Ammon's horn (tissue), 1 donor: ENCODE results near the gene TBC1D5.

Experiments
- DNase-seq: peaks from one replicate; pipeline ENCODE4 v3.0.0-alpha.2; 2016; ENCODE audit warnings: low spot score

Gene TBC1D5

GRCh38 chr3:17231537-17232261, 510.7 kb downstream of the TBC1D5 start:
- DNase-seq: no peak

DNA sequence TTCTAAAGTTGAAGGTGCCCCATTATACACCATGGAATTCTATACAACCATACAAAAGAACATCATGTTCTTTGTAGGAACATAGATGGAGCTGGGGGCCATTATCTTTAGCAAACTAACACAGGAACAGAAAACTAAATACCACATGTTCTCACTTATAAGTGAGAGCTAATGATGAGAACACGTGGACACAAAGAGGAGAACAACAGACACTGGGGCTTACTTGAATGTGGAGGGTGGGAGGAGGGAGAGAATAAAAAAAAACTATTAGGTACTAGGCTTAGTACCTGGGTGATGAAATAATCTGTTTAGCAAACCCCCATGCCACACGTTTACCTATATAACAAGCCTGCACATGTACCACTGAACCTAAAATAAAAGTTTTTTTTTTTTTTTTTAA, 515.0 kb downstream of the TBC1D5 start:
- DNase-seq: no peak

DNA sequence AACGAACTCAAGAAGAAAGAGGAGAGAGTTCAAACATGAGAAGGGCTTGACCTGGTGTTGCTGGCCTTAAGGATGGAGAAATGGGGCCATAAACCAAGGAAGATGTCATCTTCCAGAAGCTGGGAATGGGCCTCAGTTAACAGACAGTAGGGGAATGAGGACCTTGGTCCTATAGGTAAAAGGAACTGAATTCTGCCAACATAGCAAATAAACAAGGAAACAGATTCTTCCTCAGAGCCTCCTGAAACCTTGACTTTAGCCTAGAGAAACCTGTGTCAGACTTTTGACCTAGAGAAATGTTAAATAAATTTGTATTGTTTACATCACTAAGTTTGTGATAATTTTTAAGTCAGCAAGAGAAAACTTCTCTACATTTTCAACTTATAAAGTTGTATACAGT, 520.9 kb downstream of the TBC1D5 start:
- no peak for DNase-seq

DNA sequence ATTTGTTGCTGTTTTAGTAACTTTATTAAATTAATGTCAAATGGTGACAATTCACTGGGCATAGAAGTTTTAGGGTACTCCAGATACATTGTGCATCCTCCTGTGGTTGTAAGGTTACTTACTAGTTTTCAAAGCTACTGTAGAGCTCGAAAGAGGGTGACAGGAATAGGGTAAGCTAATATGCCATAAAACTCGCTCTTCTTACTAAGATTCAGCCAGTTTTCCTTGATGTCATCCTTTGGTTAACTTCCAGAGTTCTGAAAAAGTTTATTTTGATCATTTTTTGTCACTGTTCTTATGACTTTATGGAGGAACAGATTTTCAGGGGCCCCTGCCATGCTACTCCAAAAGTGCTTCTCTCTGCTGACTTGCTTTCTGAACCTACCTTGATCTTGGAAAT, 522.8 kb downstream of the TBC1D5 start:
- no peak for DNase-seq

GRCh38 chr3:17218587-17218986, 523.8 kb downstream of the TBC1D5 start:
- no peak for DNase-seq

- no peak for DNase-seq
Measured at GRCh38 chr3:17217588-17217987, 524.8 kb downstream of the TBC1D5 start.

- DNase-seq: no peak
Measured at GRCh38 chr3:17213102-17213501, 529.3 kb downstream of the TBC1D5 start.

DNA sequence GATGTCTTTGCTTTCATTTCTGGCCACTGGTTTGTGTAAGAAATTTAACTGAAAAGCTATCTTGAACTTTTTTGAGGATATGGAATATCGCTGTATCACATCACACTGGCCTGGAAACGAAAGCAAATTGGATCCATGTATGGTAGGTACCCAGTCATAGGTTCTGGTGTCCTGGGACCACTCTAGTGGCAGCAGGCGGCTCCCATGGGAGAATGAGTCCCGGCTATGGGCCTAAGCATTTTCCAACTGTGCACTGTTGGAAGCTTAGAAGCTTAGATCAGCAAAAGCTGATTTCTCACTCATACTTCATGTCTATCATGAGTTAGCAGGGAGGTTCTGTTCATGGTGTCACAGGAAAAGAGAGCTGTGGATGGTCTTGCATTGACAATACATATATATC, 534.5 kb downstream of the TBC1D5 start:
- no peak for DNase-seq

- no peak for DNase-seq
Measured at GRCh38 chr3:17207019-17207418, 535.4 kb downstream of the TBC1D5 start.

DNA sequence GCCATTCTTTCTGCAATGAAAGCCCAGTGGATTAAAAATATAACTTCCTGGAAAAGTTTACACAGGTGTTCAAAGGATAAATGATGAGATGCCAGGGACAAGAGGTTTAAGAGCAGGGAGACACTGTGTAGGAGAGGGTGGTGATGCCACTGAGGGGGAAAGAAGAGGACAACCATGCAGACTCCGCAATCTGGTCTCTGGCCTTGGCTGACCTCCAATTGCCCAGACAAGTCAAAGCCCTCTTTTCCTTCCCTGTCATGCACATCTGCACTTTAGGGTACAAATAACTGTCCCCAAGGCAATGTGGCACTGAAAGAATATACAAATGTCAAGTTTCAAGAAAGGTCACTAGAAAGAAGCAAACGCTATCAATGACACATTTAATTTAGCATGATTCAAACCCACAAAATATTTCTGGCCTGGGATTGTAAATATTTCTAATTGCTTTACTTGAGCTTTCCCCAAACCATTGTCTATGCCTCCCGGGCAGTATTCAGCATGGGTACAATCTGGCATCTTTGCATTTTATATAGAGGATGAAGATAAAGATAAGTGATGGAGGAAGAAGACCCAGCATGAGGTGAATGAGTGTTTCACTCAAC, 538.3 kb downstream of the TBC1D5 start:
- DNase-seq: peak; percentile 34

DNA sequence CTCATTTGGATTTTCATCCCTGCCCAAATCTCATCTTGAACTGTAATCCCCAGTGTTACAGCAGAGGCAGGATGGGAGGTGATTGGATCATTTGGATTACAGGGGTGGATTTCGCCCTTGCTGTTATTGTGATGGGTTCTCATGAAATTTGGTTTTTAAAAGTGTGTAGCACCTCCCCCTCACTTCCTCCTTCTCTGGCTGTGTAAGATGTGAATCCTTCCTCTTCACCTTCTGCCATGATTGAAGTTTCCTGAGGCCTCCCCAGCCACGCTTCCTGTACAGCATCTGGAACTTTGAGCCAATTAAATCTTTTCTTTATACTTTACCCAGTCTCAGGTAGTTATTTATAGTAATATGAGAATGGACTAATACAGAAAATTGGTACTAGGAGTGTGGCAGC, 540.9 kb downstream of the TBC1D5 start:
- no peak for DNase-seq

DNA sequence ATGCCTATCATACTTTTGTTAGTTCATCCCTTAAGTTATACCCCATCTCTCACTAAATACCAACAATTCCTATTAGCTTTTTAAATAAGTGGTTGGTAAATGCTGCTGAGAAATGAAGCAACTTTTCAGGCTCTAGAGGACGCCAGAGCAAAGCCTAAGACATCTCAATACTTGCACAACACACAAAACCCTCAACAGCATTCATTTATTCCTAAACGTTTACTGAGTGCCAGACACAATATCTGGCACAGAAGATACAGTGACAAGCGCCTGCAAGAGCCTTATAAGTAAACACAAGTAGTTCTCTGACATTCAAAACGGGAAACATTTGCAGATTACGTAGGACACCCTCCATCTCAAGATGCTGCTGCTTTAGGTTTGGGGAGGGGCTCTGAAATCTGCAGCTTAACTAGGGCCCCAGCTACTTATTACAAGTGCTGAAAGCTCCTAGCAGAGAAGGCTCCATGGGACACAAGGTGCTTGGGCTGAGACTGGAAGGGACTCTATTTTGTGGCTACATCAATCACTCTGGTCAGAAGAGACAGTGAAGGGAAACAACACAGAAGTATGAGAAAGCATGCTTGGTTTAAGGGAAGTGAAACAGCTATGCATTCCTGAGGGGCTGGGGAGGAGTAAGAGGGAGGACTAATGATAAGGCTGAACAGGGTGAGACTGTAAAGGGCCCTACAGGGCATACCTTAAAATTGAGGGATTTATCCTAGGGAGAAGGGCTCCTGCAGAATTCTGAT, 546.4 kb downstream of the TBC1D5 start:
- DNase-seq: peak; percentile 73

- peak; percentile 88 for DNase-seq
Measured at GRCh38 chr3:17195192-17195611, 547.2 kb downstream of the TBC1D5 start.

DNA sequence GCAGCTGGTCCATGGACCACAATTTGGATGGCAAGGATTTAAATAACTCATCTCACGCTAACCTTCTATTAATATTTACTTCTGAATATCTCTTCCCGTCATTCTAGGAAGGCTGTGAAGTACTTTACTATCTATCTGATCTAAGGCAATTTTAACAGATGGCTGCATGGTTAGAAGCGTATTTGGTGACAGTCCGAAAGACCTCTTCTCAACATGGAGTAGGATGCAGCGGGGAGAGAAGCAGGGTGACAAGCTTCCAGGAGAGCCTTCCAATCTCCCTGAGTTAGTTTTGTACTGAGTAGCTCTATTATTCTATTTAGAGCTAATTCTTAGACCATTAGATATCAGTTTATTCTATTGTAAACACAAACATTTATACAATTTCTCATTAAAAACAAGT, 548.3 kb downstream of the TBC1D5 start:
- no peak for DNase-seq

DNA sequence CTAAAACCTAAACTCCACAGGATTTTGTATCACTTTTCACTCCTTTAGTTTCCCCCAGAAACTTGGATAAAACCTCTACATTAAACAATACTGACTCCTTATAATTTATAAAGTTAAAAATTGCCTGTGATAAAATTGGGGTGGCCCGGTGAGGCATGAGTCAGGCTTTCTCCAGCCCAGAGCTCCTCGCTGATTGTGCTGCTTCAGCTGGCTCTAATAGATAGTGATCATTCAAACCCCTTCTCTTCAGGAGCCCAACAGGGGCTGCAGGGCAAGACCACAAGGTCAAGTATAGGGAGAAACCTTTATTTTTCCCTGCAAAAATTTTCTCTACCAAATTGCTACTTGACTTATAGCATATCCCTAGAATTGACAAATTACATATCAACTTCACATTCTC, 549.4 kb downstream of the TBC1D5 start:
- DNase-seq: no peak

GRCh38 chr3:17190353-17191078, 551.9 kb downstream of the TBC1D5 start:
- peak; percentile 63 for DNase-seq

DNA sequence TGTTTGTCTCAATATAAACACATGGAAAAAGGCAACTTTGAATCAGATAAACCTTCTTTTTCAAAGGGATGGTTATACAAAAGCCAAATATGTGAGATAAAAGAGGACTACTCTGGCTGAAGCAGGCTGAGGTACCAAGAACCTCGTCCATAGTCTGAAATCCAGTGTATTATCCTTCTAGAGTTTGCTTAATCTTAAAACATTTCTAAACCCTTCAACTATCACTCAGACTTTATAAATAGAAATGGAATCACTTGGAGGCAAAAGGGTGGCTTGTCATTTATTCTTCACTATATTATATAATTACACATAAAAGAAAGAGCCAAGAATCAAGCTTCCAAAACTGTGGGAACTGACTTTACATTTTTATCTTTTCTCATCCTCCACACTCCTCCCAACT, 554.1 kb downstream of the TBC1D5 start:
- no peak for DNase-seq

DNA sequence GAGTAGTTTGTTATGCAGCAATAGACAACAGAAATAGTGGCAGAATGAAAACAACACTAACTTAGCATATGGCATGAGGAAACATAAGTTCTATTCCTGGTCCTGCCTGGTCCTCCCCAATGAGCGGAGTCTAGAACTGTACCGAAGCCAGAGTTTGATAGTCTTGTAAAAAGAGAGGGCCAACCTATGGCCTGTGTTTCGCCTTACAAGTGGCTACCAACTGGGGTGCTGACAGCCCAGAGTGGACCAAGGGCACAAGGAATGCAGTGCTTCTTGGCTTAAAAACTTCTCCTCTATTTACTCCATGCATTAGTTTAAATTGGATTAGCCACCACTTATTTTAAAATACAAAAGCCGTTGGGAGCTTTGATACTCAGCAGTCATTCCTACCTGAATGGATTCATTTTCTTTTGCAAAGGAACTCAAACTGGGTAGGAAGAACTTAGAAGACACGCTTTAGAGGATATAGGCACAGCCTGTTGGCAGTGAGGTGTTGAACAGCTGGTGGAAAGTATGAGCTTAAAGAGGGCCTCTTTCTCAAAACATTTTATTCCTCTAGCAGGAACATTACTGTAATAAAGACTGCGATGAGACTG, 554.7 kb downstream of the TBC1D5 start:
- no peak for DNase-seq

DNA sequence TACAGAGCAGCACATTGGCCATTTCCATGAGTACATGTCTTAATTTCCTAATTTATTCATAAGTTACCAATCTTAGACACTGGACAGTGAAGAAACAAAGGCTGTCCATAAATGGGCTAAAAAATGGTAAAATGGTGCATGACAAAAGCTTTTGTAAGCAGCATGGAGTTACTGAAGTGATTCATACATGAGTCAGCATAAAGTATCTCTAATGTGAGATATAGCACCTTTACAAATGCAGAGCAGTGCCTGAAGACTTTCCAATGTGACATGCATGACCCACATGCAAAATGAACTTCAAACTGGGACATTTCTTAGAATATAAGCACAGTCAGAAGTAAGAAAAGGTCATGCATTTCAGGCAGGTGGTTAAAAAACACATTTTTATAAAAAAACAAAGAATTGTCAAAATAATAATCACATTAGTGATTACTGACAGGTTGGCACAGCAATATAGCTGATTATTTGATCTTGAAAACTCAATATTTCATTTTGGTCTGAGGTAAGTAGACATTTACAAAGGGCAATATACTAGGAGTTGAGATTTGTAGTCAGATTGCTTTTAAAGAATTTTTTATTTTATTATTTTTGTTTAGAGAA, 558.4 kb downstream of the TBC1D5 start:
- no peak for DNase-seq

GRCh38 chr3:17182166-17182565, 560.3 kb downstream of the TBC1D5 start:
- no peak for DNase-seq

DNA sequence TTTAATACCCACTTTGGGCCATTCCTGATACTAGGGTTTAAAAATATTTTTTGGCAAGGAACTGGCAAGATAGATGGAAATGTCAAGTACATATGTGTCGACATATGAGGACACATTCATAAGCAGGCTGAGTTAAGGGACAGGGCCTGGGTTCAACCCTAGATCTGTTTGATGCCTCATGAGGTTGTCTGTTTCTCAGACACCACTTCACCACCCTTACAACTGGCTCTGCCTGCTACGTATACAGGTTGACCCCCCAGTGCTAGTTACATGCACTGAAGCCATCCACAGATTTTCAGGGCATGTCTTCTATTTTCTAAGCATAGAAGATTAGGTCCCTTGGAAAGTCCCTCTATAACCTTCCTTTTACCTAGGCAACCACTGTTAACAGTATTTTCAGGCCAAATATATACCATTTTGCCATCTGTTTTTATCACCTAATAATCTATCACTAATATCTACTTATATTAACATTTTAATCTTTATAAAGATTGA, 561.0 kb downstream of the TBC1D5 start:
- DNase-seq: no peak
